Neutrophil (primary cell): Measurements from ENCODE around the gene RAB3A.

Experiments
- H3K27ac ChIP-seq: fragments of 200-600 bp; sonication (generic); 2 replicates; pipeline ENCODE4 v1.5.1; 2016; ENCODE audit warnings: mild to moderate bottlenecking, moderate library complexity
- H3K27me3 ChIP-seq: fragments of 200-600 bp; sonication (generic); 2 replicates; pipeline ENCODE4 v1.6.0; 2016; ENCODE audit warnings: mild to moderate bottlenecking
- H3K36me3 ChIP-seq: fragments of 200-600 bp; sonication (generic); 2 replicates; pipeline ENCODE4 v1.5.1; 2017
- H3K4me1 ChIP-seq, 2 experiments: fragments of 200-600 bp in 1 of 2; sonication (generic) in 1 of 2; 1 replicate in 1 of 2; 2 replicates in 1 of 2; pipeline versions ENCODE4 v1.5.1 to v1.6.1; 2013 to 2016; ENCODE audit warnings: low read depth in 1 of 2, low read length in 1 of 2, mild to moderate bottlenecking in 1 of 2, moderate library complexity in 1 of 2; ENCODE audit not compliant: control insufficient read depth in 1 of 2, insufficient read depth in 1 of 2
- H3K4me3 ChIP-seq, 2 experiments: fragments of 200-600 bp in 1 of 2; sonication (generic) in 1 of 2; 1 replicate in 1 of 2; 2 replicates in 1 of 2; pipeline ENCODE4 v1.5.1; 2013 to 2016; ENCODE audit warnings: low read depth in 1 of 2, low read length in 1 of 2, mild to moderate bottlenecking in 1 of 2, moderate library complexity in 1 of 2
- H3K9me3 ChIP-seq: fragments of 200-600 bp; sonication (generic); 2 replicates; pipeline ENCODE4 v1.5.1; 2016
- TF ChIP-seq, protein P1 (sequence below): fragments of 200-600 bp; sonication (generic); IDR thresholded peaks from 2 replicates; pipeline ENCODE4 v1.5.1; 2016; ENCODE audit warnings: antibody characterized with exemption

RAB3A gene

GRCh38 chr19:18231775-18232174, 27.9 kb upstream of the RAB3A start:
- Histone ChIP-seq H3K36me3 (no peaks in the 10 kb centered on the region), H3K9me3 (no peaks in the 10 kb centered on the region), H3K27ac (no peak overlapping the region), H3K27me3 (peaks cover 81% of the 10 kb centered on the region), H3K4me3 (no peak overlapping the region), H3K4me1 (no peaks in the 10 kb centered on the region)
- TF ChIP-seq, protein P1, sequence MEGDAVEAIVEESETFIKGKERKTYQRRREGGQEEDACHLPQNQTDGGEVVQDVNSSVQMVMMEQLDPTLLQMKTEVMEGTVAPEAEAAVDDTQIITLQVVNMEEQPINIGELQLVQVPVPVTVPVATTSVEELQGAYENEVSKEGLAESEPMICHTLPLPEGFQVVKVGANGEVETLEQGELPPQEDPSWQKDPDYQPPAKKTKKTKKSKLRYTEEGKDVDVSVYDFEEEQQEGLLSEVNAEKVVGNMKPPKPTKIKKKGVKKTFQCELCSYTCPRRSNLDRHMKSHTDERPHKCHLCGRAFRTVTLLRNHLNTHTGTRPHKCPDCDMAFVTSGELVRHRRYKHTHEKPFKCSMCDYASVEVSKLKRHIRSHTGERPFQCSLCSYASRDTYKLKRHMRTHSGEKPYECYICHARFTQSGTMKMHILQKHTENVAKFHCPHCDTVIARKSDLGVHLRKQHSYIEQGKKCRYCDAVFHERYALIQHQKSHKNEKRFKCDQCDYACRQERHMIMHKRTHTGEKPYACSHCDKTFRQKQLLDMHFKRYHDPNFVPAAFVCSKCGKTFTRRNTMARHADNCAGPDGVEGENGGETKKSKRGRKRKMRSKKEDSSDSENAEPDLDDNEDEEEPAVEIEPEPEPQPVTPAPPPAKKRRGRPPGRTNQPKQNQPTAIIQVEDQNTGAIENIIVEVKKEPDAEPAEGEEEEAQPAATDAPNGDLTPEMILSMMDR, result no peak

DNA sequence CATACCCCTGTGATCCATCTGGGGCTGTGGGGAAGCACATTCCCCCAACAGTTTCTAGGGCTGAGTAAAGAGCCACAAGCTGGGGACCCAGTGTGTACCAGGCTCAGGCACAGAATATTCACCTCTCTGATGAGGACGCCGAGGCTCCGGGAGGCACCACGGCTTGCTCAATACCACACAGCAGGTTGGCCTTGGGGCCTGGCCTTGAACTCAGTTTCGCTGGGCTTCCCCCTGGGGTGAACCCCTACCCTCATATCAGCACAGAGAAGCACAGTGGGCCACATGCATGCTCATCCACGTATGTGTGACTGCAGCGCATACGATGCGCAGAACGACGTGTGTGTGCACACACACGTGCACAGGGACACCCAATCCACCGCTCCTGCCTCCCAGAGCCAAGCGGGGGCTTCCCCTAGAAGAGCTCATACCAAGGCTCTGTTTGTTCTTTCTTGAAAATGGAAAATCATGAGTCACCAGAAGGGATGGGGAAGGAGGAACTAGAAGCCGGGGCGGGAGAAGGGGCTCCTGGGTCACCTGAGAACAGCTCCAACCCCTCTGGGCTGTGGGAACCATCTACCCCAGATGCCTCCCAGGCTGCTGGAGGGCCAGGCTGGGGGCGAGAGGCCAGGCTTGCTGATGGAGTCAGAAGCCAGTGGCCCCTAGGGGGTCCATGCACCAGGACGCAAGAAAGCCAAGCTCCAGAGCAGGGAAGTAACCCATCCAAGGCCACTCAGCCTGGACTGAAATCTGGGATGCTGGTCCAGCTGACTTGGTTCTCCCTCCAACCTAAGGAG, 27.3 kb upstream of the RAB3A start:
- no peak overlapping the region for H3K4me3 ChIP-seq
- peaks cover 87% of the 10 kb centered on the region for H3K27me3 ChIP-seq

GRCh38 chr19:18229915-18230314, 26.1 kb upstream of the RAB3A start:
- no peaks in the 10 kb centered on the region for H3K36me3 ChIP-seq
- TF ChIP-seq, protein P1, result no peak
- H3K4me1 ChIP-seq, result peaks cover under 1 to 5% of the 10 kb centered on the region in 2 experiments
- peaks cover 95% of the 10 kb centered on the region for H3K27me3 ChIP-seq
- no peaks in the 10 kb centered on the region for H3K9me3 ChIP-seq
- H3K4me3 ChIP-seq, result no peak overlapping the region
- H3K27ac ChIP-seq, result no peak overlapping the region

More for the DNA sequence above, 27.3 kb upstream of the RAB3A start:
- no peaks in the 10 kb centered on the region for H3K4me1 ChIP-seq
- no peaks in the 10 kb centered on the region for H3K36me3 ChIP-seq
- TF ChIP-seq, protein P1, result no peak
- H3K9me3 ChIP-seq, result no peaks in the 10 kb centered on the region
- no peak overlapping the region for H3K27ac ChIP-seq

DNA sequence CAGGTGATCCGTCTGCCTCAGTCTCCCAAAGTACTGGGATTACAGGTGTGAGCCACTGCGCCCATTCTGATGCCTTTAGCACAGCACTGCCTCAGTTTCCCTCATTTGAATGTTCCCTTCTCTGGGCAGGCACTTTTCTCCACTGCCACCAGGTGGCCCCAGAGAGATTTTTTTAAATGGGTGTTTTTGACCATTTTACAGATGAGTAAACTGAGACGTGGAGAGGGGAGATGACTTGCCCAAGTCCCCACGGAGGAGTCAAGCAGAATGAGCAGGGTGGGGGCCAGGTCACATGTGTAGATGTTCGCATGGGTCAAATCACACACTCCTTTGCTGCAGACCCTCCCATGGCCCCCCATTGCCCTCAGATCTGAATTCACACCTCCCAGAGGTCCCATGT, 25.6 kb upstream of the RAB3A start:
- Histone ChIP-seq H3K4me3 (no peak overlapping the region), H3K27ac (no peak overlapping the region), H3K36me3 (no peaks in the 10 kb centered on the region), H3K27me3 (peaks cover 97% of the 10 kb centered on the region), H3K9me3 (no peaks in the 10 kb centered on the region), H3K4me1 (peaks cover 5 to 9% of the 10 kb centered on the region in 2 experiments)
- TF ChIP-seq, protein P1, result no peak

DNA sequence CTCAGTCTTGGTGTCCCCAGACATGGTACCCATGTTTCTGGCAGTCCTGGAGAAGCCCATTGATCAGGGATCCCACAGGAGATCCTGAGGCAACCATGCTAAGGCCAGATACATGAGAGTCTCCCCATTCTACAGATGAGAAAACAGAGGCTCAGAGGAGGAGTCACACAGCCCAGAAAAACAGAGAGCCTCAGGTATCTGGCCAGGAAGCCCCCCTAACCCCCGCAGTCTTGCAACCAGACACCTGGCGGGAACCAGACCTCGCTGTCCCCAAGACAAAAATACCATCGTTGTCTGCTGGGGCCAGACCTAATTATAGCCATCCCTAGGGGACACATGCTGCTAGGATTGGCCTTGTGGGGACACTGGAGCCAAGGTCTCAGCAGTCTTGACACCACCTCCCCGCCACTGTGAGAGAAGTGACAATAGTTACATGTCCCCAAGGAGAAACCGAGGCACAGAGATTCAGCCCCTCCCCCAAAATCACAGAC, 24.0 kb upstream of the RAB3A start:
- TF ChIP-seq, protein P1, result no peak
- Histone ChIP-seq H3K27ac (no peak overlapping the region), H3K9me3 (no peaks in the 10 kb centered on the region), H3K36me3 (no peaks in the 10 kb centered on the region), H3K4me1 (peaks cover 11 to 17% of the 10 kb centered on the region in 2 experiments), H3K4me3 (no peak overlapping the region), H3K27me3 (peaks cover 97% of the 10 kb centered on the region)
